GM13976 (cell line): ENCODE measurements around the gene RNF212.

ENCODE experiments used
- DNase-seq: peaks from one replicate; pipeline ENCODE4 v3.0.0; 2012; ENCODE audit warnings: low spot score
- CTCF ChIP-seq: IDR thresholded peaks from 2 replicates; pipeline ENCODE4 v1.5.1; 2012; ENCODE audit warnings: borderline replicate concordance, mild to moderate bottlenecking; ENCODE audit not compliant: insufficient read depth; ENCODE audit errors: extremely low read depth, missing control alignments, control extremely low read depth
- in situ Hi-C: fragments of 300-500 bp; cut with MboI; formaldehyde crosslinking; loops from one replicate; pipeline ENCODE4 v1.12.0; 2022; ENCODE audit warnings: low sequenced_read_pairs, mixed read lengths, inconsistent platforms; ENCODE audit not compliant: unreplicated experiment

The RNF212 gene

GRCh38 chr4:1045193-1045594 is 68.2 kb downstream of the RNF212 start:
- in situ Hi-C loops: no loop called here
- no peak for TF ChIP-seq CTCF
- no peak for DNase-seq

- no peak for DNase-seq
- no peak for TF ChIP-seq CTCF
- in situ Hi-C loops: no loop called here
These were observed 68.7 kb downstream of the RNF212 start for GRCh38 chr4:1044469-1045192.

GRCh38 chr4:1043651-1044468 is 69.5 kb downstream of the RNF212 start:
- TF ChIP-seq CTCF: no peak
- in situ Hi-C loops: no loop called here
- no peak for DNase-seq

GRCh38 chr4:1043162-1043561 is 70.2 kb downstream of the RNF212 start:
- in situ Hi-C loops: no loop called here
- no peak for DNase-seq
- no peak for TF ChIP-seq CTCF

GRCh38 chr4:1042352-1043055 is 70.9 kb downstream of the RNF212 start:
- in situ Hi-C loops: no loop called here
- TF ChIP-seq CTCF: no peak
- DNase-seq: no peak

- no peak for TF ChIP-seq CTCF
- in situ Hi-C loops: no loop called here
- no peak for DNase-seq
These were observed 71.4 kb downstream of the RNF212 start for GRCh38 chr4:1041936-1042330.
